Renal cortical epithelial cell (primary cell): Measurements from ENCODE around the gene GOLGA6L7. TPM values are rescaled to one million over a fixed set of nuclear protein-coding genes. Genes with fewer than 3 reads are reported as not detected.
"Not testable (repeated sequence)": the region's sequence is repeated elsewhere in the genome, so short reads cannot be mapped to it uniquely, and the experiment has no call there.

ENCODE experiments used
- DNase-seq: peaks from one replicate; pipeline ENCODE4 v3.0.0-alpha.2; 2011; ENCODE audit warnings: low read depth
- total RNA-seq: library from RNA; depleted of rRNA; stranded (reverse); fragments of >200 nt; gene quantifications from 2 replicates; pipeline ENCODE4 v1.2.3, GENCODE V29; 2014

The GOLGA6L7 gene
- total RNA-seq, 1 donor from 2014 or later = not detected

DNA sequence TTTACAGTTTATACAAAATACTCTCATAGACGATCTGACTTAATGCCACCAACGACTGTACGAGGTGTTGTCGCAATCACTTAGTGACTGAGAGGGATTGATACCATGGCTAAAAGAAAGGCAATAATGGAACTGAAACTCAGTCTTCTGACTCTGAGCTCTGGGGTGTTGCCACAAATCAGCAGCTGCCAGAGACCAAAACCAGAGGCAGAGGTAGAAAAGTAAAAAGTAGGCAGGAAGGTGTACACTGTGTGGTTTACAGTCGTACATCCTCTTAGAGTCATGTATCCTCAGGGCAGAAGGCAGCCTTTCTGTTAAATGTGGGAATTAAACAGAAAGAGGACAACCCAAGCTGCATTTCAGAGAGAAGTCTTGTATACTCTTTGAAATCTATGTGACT is 1.2 kb downstream of the GOLGA6L7 start:
- not testable (repeated sequence) for DNase-seq

DNA sequence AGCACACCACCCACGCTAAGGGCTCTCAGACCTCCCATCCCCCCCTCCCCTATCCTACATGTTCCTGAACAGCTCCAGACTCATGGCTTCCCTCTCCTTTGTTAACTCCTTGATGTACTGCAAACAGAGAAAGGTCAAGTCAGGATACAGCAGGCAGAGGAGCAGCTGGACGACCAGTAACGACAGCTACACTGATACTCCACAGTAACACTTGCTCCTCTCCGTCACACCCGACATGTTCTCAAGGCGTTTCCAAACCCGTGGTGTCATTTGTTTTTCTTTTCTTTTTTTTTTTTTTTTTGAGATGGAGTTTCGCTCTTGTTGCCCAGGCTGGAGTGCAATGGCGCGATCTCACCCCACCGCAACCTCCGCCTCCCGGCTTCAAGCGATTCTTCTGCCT is 4.3 kb downstream of the GOLGA6L7 start:
- not testable (repeated sequence) for DNase-seq

DNA sequence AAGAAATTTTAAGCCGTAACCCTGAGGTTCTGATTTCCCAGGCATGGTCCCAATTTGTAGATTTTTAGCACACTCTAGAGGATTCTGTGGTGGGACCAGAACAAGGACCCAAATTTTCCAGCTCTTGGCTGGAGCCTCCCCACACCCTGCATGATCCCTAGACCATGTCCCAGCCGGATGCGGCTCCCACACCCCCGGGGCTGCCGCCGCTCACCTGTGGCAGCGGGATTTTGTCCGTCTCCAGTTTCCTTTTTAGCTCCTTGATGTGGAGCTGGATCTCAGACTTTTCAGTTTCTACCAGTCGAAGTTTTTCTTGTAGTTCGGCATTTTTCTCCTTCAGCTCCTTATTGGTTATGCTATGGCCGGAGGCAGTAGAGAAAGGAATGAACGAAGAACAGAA is 4.9 kb downstream of the GOLGA6L7 start:
- not testable (repeated sequence) for DNase-seq

DNA sequence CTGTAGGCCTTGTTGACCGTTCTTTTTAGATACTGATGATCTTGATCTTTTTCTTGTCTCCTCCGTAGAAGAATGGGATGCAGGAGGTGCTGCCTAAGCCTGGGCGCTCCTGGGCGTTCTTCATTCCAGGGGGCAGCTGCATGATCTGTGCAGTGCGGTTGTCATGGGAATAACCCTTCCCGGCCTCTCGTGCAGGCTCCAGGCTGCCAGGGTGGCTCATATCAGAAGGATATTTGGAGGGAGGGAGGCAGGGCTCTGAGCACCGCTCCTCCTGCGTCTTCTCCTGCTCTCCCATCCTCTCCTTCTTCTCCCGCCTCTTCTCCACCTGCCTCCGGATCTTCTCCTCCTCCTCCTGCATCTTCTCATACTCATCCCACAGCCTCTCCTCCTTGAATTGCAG is 6.2 kb downstream of the GOLGA6L7 start:
- DNase-seq = not testable (repeated sequence)

GRCh38 chr15:28840285-28840684 is 8.2 kb downstream of the GOLGA6L7 start:
- not testable (repeated sequence) for DNase-seq

GRCh38 chr15:28834957-28835585 is 13.4 kb downstream of the GOLGA6L7 start:
- DNase-seq = not testable (repeated sequence)

DNA sequence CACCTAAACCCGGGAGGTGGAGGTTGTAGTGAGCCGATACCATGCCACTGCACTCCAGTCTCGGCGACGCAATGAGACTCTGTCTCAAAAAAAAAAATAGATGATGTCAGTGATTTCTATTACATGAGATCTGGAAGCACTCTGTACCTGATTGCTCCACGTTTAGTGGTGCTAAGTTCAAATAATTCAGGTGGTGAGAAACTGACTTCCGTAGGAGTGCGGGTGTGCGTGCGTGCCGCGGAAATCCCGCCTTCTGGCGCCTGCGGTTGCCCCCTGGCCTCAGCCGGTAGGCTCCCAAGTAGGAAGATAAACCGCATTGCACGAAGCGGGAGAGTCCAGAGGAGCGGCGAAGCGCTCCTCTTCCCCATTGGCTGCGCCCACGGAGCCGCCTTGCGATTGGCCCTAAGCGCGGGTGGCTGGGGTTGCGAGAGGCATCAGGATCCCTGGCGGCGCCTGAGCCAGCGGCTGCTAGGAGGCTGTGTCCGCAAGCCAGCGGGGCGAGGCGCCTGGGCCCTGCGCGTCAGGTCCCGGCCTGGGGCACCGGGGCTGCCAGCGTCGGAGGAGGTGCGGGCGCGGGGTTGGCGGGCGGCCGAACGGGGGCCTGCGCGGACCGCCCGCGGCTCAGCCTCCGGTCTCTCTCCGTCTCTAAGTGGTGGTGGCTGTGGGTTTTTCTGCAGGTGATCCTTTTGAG is 16.4 kb downstream of the GOLGA6L7 start:
- DNase-seq = peak; percentile 60

- not testable (repeated sequence) for DNase-seq
Observed at GRCh38 chr15:28821420-28821819, 27.0 kb downstream of the GOLGA6L7 start.

- not testable (repeated sequence) for DNase-seq
Observed at GRCh38 chr15:28819930-28820295, 28.5 kb downstream of the GOLGA6L7 start.

GRCh38 chr15:28819019-28819929 is 29.2 kb downstream of the GOLGA6L7 start:
- peak; percentile 3 for DNase-seq

DNA sequence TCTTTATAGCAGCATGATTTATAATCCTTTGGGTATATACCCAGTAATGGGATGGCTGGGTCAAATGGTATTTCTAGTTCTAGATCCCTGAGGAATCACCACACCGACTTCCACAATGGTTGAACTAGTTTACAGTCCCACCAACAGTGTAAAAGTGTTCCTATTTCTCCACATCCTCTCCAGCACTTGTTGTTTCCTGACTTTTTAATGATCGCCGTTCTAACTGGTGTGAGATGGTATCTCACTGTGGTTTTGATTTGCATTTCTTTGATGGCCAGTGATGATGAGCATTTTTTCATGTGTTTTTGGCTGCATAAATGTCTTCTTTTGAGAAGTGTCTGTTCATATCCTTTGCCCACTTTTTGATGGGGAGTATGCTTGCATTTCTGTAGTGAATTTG is 30.3 kb downstream of the GOLGA6L7 start:
- not testable (repeated sequence) for DNase-seq

GRCh38 chr15:28814059-28814458 is 34.4 kb downstream of the GOLGA6L7 start:
- DNase-seq = not testable (repeated sequence)

DNA sequence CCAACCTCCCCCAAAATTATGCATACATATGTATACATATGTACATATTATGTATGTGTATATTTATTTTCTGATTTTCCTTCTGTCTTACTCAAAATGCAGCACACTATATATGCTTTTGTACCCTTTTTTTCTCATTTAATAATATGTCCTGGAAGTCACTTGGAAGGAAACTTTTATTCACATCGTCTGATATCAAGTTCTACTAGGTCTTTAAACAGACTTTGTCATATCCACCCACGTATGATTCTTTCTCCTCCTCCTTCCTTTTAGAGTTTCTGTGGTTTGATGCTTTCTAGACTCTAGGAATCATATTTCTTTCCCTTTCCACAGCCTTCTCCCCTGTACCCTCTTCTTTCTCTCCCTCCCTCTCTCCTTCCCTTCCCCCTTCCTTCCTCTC is 35.1 kb downstream of the GOLGA6L7 start:
- not testable (repeated sequence) for DNase-seq

DNA sequence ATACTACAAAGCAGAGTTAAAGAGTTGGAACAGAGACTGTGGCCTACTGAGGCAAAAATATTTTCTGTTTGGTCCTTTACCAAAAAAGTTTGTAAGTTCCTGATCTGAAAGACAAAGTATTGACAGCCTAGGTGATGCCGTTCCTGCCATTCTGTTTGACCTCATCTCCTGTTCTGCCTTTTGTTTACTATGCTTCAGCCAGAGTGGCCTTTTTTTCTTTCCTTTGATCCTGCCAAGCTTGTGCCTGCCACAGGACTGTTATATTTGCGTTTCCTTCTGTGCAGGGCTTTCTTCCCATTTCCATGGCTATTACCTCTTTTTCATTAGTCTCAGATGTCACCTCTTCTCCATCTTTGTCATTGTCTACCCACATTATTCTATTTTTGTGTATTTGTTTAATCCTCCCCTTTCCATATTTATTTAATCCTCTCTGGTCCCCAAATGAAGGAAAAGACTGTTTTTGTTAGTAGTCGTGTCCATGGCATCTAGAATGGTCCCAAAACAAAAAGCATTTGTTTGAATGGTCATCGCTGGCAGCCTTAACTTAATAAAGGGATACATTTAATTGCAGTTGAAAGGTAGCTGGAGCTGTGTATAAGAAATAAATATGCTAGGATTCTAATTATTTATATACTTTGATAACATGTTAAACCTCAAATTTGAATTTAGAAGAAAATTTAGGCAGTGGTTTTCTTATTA is 36.4 kb downstream of the GOLGA6L7 start:
- not testable (repeated sequence) for DNase-seq

GRCh38 chr15:28810444-28810843 is 38.0 kb downstream of the GOLGA6L7 start:
- not testable (repeated sequence) for DNase-seq

- DNase-seq = not testable (repeated sequence)
Observed at GRCh38 chr15:28808136-28808535, 40.3 kb downstream of the GOLGA6L7 start.

GRCh38 chr15:28800366-28800765 is 48.1 kb downstream of the GOLGA6L7 start:
- not testable (repeated sequence) for DNase-seq

GRCh38 chr15:28798234-28798633 is 50.2 kb downstream of the GOLGA6L7 start:
- DNase-seq = not testable (repeated sequence)

DNA sequence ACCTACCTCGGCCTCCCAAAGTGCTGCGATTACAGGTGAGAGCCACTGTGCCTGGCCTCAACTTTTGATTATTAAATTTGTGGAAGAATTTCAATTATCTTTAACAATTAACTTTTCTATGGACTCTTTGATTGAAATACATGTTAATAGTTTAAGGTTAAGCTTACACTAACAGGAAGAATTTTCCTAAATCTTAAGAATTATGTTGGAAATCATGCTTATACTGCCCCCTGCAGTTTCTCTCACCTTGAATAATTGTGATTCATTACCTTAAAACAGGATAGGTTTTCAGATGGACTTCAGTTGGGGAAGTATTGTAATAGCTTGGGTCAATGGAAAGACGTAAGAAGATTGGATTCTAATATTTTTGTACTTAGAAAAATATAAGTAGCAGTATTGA is 54.2 kb downstream of the GOLGA6L7 start:
- peak; percentile 13 for DNase-seq
